GM18951 (cell line): ENCODE data around the gene UBE2J1.

Source experiments
- POLR2A ChIP-seq: IDR thresholded peaks from 4 replicates; pipeline ENCODE4 v1.6.1; 2011; ENCODE audit warnings: mild to moderate bottlenecking; ENCODE audit not compliant: insufficient read length, insufficient read depth; ENCODE audit errors: extremely low read depth
- in situ Hi-C: fragments of 300-500 bp; cut with MboI; formaldehyde crosslinking; loops from one replicate; pipeline ENCODE4 v1.12.0; 2022; ENCODE audit warnings: low sequenced_read_pairs, mixed read lengths, inconsistent platforms; ENCODE audit not compliant: unreplicated experiment

The UBE2J1 gene

GRCh38 chr6:89286516-89286915 is 66.0 kb downstream of the UBE2J1 start:
- in situ Hi-C loops: no loop called here
- no peak for TF ChIP-seq POLR2A

DNA sequence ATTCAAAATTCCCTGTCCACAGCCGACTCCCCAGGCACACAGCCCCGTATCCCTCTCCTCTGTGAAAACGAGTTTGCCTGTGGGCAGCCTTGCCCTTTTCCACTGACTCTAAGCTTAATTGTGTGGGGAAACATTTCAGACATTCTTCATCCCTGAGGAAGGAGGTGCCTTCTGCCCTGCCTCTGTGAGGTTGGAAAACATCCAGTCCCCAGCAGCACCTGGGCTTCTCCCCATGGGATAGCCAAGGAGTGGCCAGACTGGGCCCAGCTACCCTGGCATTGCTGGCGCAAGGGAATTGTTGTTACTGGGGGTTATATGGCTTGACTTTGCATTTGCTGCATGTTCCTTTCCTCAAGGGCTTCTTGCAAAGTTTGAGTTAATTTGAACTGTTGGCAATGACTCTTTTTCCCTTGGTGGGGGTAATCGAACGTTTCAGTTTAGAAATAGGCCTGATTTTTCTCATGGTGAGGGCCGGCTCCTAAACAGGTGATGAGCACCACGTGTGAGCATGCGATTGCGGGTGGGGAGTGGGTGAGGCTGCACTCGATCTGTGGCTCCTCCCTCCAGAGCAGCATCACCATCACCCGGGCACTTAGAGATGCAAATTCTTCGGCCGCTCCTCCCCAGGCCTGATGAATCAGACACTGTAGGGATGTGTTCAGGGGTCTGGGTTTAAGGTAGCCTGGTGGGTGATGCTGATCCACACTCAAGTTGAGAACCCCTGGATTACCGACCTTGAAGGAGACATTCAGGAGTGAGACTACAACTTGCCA is 67.4 kb downstream of the UBE2J1 start:
- TF ChIP-seq POLR2A: no peak
- in situ Hi-C loops: no loop called here

GRCh38 chr6:89284081-89284480 is 68.4 kb downstream of the UBE2J1 start:
- no peak for TF ChIP-seq POLR2A
- in situ Hi-C loops: no loop called here

GRCh38 chr6:89282749-89283148 is 69.8 kb downstream of the UBE2J1 start:
- in situ Hi-C loops: no loop called here

GRCh38 chr6:89281779-89282246 is 70.7 kb downstream of the UBE2J1 start:
- no peak for TF ChIP-seq POLR2A
- in situ Hi-C loops: no loop called here

More at GRCh38 chr6:89282749-89283148, 69.8 kb downstream of the UBE2J1 start:
- no peak for TF ChIP-seq POLR2A

GRCh38 chr6:89278956-89279355 is 73.6 kb downstream of the UBE2J1 start:
- no peak for TF ChIP-seq POLR2A
- in situ Hi-C loops: no loop called here
